Activated CD8-positive, alpha-beta memory T cell treated with anti-CD3 and anti-CD28 coated beads, Interleukin-2, amount 50 U/mL, for 48 hours (primary cell): ENCODE results near the gene NEDD4.
"Not testable (repeated sequence)": the region's sequence is repeated elsewhere in the genome, so short reads cannot be mapped to it uniquely, and the experiment has no call there.

Source experiments
- DNase-seq: peaks from one replicate; pipeline ENCODE4 v3.0.0-alpha.2; 2020

Gene NEDD4

DNA sequence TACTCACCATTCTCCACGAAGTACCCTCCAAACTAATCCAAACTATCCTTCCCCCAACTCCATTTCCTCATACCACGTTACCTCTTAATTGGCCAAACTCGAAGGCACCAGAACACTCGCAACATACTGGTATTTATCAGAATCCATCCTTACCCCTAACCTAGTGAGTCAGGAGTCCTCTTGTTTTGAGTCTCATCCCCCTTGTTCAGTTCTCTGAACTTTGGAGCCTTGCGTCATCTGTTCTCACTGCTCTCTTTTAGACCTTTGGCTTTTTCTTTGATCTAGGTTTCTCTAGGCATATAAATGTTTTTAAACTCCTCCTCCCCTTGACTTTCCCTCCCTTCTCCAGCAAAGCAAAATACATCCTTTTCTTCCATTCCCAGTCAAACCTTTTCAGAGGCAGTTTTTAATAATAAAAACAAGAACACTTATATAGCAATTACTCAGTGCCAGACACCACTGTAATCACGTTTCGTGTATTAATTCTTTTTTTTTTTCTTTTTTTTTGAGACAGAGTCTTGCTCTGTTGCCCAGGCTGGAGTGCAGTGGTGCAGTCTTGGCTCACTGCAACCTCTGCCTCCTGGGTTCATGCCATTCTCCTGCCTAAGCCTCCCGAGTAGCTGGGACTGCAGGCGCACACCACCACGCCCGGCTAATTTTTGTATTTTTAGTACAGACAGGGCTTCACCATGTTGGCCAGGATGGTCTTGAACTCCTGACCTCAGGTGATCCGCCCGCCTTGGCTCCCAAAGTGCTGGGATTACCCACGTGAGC is 40.7 kb downstream of the NEDD4 start:
- DNase-seq = not testable (repeated sequence)

DNA sequence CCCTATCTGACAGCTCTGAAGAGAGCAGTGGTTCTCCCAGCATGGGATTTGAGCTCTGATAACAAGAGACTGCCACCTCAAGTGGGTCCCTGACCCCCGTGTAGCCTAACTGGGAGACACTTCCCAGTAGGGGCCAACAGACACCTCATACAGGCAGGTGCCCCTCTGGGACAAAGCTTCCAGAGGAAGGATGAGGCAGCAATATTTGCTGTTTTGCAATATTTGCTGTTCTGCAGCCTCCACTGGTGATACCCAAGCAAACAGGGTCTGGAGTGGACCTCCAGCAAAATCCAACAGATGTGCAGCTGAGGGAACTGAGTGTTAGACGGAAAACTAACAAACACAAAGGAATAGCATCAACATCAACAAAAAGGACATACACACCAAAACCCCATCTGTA is 48.8 kb downstream of the NEDD4 start:
- DNase-seq = not testable (repeated sequence)

DNA sequence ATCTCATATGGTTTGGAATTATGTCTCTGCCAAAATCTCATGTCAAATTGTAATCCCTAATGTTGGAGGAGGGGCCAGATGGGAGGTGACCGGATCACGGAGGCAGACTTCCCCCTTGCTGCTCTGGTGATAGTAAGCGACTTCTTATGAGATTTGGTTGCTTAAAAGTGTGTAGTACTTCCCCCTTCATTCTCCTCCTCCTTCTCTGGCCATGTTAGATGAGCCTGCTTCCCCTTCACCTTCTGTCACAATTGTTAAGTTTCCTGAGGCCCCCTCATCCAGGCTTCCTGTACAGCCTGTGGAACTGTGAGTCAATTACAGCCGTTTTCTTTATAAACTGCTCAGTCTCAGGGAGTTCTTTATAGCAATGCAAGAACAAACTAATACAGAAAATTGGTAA is 51.1 kb downstream of the NEDD4 start:
- no peak for DNase-seq

DNA sequence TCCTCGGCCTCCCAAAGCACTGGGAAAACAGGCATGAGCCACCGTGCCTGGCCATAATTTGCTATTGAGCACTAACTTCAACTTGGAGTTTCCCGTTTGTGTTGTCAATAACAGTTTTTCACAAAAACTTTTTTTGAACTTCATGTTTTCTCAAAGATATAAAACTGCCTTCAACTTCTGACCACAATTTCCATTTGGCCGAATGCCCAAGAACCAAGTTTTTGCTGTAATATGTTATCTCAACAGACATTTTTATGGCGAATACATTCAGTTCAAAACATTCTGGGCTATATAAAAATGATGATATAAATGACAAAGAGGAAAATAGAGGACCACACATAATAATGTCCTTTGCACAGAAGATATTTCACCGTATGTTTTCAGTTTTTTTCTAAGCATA is 56.4 kb downstream of the NEDD4 start:
- no peak for DNase-seq

DNA sequence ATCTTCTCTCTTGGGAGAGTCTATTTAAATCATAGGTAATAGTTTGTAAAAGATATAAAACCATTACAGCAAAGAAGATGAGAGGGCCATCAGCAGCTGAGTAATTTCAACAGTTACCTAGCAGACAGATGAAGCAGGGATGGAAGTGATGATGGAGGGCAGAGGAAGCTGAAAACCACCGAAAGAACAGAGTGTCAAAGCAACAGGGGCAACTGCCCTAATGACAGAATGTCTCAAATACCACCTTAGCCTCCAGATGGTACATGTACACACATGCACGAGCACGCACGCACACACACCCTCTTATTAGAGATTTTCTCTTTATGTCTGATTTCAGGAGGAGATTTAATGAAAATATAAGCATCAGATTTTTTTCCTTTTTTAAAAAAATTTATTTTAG is 64.5 kb downstream of the NEDD4 start:
- DNase-seq = no peak

DNA sequence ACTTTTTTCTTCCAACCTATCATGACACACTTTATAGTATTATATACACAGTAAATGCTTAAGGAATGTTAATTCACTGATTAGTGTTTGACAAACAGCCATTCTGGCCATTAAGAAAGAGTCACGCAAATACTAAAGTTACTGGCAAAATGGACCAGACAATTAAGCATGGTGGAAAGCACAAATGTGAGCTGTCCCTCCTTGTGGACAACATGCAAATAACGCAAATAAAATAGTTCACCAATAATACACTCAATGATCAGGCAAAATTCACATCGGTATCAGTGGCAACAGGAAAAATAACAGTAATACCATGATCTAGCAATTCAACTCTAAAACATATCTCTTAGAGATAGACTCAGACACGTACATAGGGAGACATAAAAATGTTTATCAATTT is 71.7 kb downstream of the NEDD4 start:
- DNase-seq = no peak

DNA sequence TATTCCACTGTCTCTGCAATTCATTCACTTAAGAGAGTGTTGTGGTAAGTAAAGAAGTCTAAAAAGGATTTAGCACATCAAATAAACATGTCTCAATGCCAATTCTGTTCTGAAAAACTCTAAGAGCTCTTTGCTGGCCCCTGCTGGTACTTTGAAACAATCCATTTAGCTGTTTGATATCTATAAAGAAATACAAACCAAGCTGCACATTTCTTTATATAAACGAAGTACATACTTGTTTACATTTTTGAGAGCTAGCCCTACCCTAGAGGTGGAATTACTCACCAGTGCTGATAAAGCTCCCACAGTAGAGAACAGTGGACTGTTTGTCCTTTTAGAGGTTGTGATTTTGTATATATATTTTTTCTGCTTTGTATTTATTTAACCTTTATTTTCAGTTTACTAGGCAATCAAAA is 75.5 kb downstream of the NEDD4 start:
- no peak for DNase-seq

DNA sequence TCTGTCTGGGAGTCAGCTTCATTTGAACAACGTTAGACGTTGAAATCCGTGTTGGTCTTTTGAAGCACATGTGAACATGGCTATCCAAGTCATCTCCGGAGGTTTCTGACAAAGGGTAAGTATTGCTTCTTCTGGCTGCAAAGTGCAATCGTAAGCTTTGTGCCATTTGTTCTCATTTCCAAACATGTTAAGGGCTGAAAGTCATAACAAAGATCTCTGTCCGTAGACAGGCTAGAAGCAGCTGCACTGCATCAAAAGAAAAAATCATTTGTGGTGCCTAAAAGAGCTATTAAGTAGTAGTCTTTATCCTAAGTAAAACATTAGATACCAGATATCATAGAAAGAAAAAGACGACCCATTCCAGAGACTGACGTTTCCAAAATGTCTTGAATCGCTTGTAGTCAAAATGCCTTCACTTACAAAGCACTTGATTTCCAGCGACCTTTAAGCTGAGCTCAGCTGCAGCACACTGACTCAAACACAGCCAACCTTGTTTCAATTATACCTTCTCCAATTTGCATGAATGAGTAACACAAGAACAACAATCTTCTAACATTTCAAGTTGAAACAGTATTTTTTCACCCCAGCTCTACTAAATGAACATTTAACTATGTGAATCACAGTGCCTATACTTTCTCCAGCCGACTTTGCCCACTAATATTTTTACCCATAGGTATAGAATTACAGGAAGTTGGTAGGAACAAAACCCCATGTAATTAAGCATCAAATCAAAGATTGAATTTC is 76.6 kb downstream of the NEDD4 start:
- DNase-seq = no peak

DNA sequence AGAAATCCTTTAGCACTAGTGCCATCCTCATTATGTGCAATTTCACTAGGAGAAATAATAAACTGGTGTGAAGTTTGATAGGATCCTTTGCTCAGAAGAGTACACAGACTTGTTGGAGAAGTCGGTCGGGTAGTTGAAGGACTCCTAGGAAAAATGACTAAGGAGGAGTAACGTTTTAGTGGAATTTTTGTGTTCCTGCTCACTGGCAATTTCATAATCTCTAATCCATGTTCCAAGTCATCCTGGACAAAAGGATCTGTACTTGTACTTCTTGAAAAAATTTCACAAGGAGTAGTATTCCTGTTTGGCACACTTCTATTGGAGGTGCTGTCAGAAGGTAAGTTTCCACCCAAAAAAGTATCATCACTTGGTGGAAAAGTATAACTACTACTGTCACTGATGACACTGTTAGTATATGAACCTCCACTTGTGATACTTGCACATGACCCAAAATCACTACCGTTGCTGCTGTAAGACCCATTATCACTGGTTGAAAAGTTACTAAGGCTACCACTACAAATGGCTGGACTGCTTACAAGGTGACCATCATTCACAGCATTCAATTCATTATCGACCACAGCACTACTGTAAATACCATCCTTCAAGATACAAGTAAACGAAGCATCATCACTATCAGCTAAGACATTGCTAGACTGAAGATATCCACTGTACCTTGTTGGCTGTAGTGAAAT is 77.4 kb downstream of the NEDD4 start:
- no peak for DNase-seq

DNA sequence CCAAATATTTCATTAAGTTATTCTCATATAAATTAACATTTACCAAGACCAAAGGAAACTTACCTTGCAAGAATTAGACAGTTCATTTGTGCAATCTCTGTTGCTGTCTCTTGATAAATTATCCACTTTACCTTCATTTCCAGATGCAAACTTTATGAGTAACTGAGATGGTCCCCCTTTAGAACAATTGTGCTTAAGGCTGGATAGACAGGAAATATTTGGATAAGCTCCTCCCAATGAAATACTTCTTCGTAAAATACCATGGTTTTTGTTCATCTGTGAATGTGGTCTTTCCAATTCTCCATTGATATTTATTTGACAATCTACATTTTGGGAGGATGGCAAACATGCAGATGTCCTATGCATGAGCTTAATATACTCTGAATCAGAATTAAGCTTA is 78.2 kb downstream of the NEDD4 start:
- DNase-seq = no peak

DNA sequence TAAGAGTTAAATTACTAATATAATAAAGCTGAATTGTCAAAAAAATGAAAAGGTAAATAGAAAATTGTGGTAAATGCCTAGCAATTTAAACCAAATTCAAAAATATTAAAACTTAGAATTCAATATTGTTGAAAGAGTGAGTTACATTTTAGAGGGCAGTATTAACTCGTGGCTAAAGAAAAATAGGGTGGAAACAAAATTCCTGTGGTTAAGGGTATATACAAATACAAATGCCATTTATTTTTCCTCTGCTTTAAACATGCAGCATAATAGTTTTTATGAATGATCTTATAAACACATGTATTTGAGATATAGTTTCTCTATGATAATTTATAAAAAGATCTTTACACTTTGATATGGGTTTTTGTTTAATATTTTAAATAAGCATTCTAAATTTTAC is 79.0 kb downstream of the NEDD4 start:
- no peak for DNase-seq

DNA sequence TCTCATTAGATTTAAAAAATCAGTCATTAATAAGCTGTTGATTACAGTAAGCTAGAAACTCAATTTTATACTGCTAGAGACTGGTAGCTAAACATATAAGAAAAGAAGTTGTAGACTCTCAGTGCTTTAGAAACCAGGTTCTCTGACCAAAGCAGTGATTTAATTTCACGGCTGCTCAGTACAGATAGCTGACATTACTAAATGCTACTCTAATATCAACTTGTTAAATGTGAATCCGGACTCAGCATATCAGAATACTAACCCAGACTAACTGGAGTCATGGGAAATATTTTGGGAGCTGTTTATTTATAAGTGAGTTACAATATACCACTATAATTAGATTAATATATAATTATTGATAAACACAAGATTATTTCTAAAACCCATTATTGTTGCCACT is 80.4 kb downstream of the NEDD4 start:
- DNase-seq = no peak

DNA sequence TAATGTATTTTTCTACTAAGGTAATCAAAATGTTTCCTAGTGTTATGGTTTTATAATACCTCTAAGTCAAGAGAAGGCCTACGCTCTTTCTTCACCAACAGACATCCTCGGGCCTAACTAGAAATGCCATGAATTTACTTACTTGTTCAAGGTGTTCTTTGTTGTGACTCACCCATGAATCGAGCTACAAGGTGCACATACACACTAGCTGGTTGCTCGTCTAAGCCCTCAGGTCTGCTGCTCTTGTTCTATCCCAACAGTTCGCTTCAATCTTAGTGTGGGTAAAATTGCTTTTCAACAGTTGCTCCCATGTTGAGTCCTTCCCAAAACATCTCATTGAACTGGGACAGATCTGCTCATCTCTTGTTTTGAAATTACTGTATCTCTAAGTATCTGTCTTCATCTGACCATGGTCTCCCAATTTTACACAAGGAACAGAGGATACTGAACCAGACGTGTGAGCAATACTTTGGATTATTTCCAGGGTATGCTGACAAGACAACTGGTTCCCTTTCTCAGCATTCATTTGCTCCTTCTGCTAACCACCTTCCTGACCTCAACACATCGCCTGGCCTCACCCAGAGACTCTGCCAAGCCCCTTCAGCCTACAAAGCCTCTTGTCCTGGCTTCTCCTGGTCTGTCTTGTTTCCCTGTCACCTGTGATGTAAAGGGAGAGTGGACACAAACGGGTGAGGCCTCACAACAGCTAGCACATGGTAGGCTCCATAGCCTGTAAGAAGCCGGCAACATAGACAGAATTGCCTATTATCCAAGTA is 84.2 kb downstream of the NEDD4 start:
- DNase-seq = no peak

DNA sequence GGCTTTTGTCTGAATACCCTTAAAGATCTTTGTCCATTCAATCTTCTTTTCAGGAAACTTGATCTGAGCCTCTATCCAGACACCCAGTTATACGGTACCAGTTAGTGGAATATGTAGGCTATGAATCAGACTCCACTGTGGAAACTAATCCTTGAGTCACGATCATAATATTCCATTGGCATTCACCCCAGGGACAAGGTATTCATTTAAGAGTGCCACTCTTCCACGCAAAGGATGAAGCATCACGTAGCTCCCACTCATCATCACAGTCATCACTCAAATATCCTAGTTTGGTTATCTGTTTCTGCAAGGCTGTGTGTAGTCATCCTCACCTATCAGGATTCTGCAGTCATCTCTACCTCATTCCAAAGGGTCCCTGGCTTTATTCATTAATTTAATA is 85.6 kb downstream of the NEDD4 start:
- DNase-seq = no peak

DNA sequence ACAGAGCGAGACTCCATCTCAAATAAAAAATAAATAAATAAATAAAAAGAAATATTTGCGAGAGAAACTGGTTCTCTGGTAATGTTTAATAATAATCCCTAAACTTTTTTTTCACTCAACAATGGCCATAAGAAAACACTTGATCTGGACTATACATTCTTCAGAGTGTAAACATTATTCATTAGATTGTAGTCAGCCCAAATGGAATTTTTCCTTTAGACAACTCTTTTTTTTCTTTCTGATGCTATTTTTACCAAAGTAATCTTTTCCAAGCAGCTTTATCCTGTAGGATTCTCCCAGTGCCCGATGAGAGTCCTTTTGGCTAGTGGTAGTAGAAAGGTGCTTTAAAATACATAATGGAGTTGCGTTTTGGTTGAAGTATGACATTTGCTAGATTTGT is 90.4 kb downstream of the NEDD4 start:
- DNase-seq = no peak

DNA sequence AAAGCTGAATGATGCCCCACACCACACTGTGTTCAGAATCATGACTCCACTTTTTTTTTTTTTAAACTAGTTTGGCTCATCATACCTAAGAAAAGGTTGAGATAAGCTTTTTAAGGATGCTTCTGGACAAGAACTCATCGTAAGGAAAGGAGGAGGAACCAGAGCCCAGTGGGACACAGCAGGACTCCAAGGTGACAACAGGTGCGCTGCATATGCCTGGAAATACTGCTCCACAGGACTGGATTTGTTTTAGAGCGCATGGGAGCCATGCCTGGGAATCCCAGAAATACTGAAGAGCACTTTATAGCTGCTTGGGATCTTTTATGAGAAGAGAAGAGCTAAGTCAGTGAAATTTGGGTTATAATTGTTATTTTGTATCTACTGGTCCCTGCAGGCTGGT is 93.4 kb downstream of the NEDD4 start:
- no peak for DNase-seq

DNA sequence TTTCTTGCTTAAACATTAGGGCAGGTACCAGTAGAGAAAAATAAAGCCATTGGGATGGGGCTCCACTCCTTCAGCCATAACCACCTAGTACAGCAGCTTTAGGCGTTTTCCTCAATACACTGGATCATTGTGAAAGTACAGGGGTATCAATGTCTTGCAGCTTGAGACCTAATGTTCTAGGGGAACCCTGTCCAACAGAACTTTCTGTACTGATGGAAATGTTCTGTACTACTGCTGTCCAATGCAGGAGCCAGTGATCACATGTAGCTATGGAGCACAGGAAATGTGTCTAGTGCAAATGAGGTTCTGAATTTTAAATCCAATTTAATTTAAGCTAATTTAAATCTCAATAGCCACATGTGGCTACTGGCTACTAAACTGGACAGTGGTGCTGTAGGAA is 93.9 kb downstream of the NEDD4 start:
- DNase-seq = no peak

DNA sequence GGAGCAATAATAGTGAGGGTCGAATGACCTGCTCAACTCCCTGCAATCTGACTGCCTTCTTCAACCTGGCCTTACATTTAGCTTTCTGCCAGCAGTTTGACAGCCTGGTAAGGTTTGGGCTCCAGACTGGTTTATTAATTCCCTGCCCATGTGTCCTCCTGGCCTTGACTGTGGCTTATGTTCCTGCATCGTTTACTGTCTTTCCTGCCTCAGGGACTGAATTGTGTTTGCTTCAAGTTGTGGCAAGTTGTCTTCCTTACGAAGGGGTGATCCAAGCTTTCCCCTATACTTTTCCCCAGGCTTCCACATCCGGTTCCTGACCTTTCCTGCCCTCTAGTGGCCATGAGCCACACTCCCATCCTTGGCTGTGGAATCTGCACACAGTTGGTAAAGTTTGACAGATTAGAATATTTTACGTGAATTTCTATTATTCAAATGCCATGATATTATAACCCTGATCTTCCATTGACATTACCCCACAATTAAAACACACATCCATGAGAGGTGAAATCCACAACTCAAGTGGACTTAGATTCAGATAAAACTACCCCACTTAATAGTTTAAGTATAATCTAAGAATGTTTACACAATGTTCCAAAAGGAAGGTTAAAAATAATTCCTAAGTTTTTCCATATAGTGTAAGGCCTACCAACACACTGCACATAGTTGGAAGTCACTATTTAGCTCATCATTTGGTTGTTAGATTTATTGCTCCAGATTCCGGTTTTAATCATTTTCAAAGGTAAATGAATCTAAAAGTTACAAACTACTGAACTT is 95.7 kb downstream of the NEDD4 start:
- DNase-seq = no peak

DNA sequence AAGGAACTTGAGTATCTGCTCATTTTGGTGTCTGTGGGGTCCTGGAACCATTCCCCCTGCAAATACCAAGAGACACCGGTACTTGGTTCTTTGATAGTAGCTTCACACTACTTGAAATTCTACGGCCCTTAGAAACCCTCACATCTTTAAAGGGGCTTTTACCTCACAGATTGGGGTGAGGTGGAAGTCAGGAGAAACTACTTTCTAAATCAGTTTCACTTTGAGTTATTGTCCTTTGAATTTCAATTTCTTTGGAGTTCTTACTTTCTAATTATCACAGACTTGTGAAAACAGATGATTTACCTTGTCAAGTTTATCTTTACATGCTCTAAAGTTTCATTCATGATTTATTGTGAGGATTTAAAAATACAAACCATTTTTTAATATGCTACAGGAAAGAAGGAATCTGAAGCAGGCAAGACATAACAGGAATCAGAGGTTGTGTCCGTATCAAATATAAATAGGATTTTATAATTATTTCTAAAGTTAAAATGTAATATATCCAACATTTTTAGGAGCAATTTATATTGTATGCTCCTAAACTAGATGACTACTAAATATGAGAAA is 98.9 kb downstream of the NEDD4 start:
- no peak for DNase-seq

DNA sequence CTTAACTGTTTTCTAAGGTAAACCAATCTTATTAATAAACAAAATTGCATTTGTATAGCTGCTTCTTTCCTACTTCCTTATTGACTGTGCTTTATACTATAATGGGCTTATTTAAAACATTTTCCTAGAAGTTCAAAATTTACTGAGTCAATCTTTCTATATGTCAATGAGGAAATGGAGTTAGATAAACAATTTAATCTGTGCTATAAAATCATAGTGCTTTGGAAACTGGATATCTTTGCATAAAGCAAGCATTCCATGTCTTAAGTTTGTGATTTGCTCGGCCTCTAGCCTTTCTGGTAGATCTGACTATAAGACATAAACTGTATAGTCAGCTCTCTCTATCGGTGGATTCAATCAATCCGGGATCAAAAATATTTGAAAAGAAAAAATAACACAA is 99.6 kb downstream of the NEDD4 start:
- DNase-seq = no peak

DNA sequence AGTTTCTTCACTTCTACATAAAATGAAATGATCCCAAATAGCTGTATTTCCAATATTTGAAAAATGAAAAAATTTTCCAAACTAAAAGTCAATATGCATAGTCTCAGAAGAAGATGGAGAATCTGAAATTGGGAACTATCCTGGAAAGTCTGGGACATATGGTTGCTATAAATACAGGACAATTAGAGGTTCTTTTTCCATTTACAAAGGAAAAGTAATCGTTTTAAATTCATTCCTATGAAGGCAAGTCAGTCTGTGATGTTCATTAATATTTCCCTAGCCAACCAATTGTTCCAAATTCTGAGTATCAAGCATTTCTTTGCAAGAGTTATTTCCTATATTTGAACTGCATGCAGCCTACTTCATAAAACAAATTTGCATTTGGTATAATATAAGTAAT is 102.2 kb downstream of the NEDD4 start:
- DNase-seq = no peak

DNA sequence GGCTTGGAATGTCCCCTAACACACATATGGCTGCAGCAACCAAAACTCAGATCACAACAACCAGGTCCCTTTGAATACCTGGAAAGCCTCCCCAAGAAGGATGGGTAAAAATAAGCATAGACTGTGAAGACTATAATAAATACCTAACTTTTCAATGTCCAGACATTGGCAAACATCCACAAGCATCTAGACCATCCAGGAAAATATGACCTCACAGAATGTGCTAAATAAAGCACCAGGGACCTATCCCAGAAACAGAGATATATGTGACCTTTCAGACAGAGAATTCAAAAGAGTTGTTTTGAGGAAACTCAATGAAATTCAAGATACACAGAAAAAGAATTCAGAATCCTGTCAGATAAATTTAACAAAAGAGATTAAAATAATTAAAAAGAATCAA is 109.2 kb downstream of the NEDD4 start:
- no peak for DNase-seq
